ENCODE measurements around the gene ATCAY.
"Not testable (repeated sequence)": the region's sequence is repeated elsewhere in the genome, so short reads cannot be mapped to it uniquely, and the experiment has no call there.

ATCAY gene

DNA sequence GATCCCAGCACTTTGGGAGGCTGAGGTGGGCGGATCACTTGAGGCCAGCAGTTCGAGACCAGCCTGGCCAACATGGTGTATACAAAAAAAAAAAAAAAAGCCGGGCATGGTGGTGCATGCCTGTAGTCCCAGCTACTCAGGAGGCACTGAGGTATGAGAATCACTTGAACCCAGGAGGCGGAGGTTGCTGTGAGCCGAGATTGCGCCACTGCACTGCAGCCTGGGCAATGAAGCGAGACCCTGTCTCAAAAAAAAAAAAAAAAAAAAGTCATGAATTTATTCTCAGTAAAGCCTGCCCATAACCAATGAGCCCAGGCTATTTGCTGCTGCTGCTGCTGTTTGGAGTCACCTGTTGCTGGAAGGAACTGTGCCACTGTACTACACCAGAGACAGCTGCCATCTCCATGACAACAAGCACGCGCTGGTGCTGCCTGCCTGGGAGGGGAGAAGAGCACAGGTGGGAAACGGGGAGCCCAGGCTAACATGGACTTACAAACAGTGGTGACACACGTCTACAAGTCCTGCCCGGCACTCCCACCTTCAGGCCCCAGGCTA lies 23.0 kb upstream of the ATCAY start:
- no peak for DNase-seq

DNA sequence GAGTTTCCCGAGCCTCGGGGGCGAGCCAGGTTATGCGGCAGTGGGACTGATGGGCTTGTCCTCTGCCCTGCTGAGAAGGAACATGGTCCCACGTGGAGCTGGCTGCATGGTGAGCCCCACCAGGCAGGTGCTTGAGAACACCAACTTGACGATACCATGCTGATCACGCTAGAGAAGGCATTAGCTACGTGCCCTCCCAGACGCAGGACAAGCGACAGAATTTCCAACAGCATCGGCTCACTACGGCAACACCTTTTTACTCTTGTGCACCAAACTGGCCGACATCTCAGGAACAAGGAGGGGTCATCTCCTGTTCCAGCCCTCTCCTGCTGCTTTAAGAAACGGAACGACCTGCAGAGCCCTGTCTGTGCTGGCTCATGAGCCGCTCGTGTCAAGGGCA lies 20.0 kb upstream of the ATCAY start:
- no peak for DNase-seq

DNA sequence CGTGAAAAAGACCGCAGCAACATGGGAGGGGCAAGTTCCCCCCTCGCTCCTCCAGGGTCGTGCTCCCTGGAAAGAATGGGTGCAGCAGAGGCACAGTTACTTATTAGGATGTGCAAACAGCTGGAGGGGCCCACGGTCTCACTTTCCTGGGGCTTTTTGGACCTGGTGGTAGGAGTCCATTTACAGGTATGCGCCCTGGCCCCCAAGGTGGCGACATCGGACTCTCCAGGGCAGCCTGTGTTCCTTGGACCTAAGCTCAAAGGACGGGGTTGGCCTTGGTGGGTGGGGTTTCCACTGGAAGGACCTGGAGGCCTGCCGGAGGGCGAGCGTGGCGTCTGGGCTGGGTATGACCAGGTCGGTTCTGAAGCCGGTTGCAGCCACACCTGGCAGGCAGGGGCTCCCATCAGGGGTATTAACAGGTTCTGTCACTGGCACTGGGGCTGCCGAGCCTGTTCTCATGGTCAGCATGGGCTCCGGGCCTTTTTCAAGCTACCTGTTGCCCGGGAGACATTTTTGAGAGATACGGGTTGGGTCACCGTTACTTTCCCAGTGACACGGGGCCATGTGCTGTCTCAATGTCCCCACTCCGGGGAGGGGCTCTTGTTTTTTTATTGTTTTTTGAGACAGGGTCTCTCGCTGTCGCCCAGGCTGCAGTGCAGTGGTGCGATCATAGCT lies 17.5 kb upstream of the ATCAY start:
- no peak for DNase-seq

DNA sequence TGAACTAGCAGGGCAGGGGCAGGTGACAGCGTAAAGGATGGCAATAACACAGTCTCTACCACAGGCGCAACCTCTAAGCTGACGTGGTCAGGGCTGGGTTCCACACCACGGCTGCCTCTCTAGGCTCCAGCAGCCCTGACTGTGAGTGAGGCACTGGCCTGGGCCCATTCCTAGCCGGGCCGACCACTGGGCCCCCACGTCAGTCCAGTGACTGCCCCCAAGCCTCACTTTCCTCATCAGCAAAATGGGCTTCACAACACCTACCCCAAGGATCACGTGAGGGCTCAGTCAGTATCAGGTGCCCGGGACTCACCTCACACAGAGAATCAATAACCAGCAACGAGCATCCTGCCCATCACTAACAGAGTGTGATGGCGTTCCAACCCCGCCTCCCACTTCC lies 16.8 kb upstream of the ATCAY start:
- no peak for DNase-seq

DNA sequence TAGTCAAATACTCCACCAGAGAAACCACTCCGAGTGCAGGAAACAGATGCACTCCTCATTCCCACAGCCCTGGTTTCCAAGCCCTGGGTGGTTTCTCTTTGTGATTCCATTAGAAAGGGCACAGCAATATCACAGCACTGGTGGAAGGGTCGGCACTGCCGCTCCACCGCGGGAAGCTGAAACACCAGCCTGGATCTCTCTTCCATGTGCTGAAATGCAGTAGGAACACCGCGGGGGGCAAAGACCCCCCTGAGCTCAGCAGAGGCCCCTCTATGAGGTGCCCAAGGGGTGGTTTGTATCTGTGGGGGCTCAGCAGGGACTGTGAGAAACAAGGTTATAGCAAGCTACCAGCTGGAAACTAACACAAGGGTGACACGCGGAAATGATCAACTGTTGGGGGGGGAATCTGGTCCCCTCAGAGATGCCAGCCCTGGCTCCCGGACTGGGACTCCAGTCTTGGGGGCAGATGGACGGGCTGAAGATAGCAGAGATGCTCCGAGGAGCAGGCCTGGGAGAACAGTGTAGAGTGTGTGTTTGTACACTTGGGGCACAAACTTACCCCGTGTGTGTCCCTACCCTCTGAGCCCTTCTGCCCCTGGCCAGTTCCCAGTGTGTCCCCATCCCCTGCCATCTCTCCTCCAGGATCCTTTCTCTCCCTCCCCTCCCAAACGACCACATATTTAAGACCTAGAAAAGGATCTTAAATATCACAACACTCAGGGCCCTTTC lies 13.4 kb upstream of the ATCAY start:
- no peak for DNase-seq

DNA sequence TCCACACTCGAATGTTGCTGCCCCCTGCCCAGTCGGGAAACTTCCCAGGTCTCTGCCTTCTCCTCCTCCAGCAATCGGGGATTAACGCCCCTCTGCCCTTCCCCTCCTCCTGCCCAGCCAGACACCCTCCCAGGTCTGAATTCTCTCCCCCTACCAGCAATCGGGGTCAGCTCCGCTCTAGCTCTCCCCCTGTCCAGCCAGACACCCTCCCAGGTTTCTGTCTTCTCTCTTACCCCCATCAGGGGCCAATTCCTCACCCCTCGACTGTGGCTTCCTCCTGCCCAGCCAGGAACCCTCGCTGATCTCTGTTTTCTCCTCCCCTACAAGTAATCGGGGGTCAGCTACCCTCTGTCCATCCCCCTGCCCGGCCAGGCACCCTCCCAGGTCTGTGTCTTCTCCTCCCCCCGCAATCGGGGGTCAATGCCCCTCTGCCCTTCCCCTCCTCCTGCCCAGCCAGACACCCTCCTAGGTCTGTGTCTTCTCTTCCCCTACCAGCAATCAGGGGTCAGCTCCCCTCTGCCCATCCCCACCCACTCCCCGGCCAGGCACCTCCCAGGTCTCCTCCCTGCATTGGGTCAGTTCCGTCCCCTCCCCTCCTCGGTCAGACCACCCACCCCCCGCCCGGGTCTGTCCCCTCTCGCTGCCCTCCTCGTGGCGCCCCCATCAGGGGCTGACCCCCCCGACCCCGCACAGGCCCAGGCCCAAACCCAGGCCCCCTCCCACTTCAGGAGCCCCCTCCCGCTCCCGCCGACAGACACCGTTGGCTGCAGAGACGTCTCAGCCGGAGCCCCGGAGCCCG lies 12.3 kb upstream of the ATCAY start:
- DNase-seq, result no peak

DNA sequence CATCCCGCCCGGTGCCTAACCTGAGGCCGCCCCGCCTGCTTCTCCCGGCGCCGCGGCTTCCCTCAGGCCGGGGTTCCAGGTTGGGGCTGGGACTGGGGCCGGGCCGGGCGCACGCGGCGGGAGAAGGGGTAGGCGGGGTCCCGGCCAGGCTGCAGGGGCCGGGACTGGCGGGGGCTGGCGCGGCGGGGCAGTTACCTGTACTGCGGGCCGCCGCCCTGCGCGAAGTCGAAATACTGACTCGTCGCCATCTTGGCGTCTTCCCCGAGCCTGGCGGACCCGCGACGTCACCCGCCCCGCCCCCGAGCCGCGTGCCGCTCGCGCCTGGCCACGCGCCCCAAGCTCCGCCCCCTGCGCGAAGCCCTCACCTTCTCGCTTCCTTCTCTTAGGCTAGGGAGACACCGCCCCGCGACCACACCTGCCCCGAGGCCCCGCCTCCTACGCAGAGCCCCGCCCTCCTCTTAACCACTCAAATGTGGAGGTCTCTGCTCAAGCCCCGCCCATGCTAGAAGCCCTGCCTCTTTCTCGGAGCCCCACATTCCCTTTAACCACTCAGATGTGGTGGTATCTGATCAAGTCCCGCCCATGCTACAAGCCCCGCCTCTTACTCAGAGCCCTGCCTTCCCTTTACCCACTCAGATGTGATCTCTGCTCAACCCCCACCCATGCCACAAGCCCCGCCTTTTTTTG lies 11.6 kb upstream of the ATCAY start, which contains the start of gene ZFR2:
ZFR2 (minus strand) TSS at position 269 of the 687 bp plus-strand sequence; CDS start at position 248, 21 bp downstream.
- no peak for DNase-seq

DNA sequence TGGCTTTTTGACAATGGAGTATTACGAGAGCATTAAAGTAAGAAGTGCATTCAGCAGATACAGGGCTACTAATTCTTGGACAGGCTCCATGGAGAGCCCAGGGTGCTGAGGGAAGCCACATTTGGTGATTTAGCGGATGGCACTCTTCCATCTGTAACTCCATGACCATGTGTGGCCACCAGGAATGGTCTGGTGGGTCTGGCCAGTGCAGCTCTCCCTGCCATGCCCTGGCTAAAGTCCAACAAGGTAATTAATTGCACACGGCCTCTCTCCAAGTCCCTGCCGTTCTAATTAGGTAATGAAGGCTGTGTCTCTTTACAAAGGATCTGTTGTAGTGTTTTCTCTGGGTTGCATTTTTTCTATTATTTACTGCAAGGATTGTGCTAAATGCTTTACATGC lies 7.3 kb upstream of the ATCAY start:
- peak in 2 of 14 donors; percentile 20 to 65 for DNase-seq

DNA sequence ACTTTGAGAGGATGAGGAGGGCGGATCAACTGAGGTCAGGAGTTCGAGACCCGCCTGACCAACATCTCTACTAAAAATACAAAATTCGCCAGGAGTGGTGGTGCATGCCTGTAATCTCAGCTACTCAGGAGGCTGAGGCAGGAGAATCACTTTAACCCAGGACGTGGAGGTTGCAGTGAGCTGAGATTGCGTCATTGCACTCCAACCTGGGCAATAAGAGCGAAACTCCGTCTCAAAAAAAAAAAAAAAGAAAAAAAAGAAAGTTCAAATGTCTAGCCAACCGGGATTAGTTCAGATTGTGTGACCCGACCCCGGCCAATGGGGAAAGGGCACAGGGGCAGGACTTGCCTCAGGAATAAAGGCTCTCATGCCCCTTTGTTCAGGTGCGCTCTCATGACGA lies 5.8 kb upstream of the ATCAY start:
- DNase-seq, result not testable (repeated sequence)

DNA sequence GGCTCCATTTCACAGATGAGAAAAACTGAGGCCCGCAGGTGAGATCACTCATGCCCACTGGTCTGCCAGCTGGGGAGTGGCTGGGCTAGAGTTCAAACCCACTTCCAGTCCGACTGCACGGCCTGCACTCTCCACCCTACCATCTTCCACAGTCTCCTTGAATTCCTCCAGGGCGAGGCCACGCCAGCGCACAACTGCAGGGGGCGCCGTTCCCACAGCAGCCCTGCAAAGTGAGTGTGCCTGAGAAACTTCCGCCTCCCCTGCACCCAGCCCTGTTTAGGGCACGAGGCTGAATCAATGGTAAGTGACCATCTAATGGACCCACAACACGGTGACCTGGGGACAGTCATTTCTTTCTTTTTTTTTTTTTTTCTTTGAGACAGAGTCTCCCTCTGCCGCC lies 829 bp upstream of the ATCAY start:
- no peak for DNase-seq

DNA sequence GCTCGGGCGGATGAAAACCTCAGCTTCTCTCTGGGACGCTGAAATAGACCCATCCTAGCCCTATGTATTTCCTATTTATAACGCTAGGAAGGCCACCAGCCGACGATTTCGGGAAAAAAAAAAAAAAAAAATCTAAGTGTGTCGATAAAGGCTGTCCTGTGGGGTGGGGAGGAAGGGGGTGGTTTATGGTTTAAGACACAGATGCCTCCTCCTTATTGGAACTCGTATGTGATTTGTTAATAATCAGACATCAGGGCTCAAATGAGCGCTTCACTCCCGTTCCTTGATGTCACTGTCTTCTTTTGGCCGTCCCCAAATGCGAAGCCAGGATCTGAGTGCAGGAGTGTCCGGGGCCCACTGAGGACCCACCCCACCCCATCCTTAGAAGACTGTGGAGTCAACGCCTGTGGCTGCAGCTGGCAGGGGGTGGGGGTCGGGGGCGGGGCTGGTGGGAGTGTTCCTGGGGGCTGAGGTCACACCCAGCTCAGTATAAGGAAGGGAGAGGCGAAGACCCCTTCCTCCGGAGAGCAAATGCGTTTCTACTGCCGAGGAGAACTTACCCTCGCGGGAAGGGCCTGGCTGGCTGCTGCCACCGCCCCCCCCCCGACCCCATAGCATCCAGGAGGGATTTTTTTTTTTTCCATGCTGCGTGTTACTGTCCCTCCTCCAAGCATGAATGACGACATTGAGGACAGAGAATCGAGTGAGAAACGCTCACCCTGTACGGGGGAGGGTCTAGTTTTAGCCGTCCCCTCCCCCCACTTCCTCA lies 971 bp downstream of the ATCAY start:
- no peak for DNase-seq

DNA sequence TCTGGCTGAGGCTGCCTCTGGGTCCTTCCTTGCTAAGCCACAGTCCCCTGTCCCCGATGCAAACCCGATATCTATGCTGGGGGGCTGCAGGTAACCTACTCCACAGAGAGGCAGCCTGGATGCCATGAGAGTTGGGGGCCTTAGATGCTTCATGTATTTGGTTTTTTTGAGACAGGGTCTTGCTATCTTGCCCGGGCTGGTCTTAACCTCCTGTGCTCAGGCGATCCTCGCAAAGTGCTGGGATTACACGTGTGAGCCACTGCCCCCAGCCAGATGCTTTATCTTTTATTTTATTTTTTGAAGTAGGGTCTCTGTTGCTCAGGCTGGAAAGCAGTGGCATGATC lies 1.5 kb downstream of the ATCAY start:
- no peak for DNase-seq

DNA sequence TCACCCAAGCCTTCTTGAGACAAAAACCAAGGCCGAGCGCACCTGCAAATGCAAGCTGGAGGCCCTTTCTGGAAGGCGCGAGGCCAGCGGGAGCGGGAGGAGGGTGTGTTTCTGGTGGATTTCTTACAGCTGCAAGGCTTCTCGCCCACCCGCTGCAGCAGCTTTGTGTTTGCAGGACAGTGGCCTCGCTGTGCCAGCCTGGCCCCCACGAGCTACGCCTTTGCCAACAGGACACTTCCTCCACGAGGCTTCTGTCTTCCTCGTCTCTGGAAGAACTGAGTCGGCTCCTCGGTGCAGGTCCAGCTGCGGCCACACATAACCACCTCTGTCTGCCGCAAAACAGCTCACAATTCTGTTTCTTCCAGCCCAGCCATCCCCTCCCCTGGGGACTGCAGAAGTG lies 10.1 kb downstream of the ATCAY start:
- DNase-seq, result no peak

DNA sequence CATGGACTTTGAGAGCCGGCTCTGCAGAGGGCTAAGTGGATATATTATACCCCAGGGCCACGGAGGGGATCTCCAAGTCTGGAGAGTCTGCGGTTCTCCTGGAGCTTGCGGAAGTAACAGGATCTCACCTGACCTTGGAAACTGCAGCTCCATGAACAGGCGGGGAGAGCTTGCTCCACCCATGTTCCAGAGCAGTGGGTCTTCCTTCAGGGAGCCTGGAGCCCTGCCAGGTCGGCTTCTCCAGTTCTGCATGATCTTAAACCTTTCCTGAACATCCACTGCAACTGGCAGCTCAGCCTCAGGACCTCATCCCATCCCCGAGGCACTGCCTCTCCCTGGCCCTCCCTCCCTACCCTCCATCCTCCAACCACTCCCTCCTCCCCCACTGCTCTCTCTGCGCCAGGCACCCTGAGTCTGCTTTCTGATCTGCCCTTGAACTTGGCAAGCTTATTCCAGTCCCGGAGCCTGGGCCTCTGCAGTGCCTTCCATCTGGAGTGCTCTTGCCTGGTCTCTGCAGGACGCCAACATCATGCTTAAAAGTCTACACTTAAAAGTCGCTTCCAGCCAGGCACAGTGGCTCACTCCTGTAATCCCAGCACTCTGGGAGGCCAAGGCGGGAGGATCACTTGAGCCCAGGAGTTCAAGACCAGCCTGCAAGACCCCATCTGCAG lies 13.2 kb downstream of the ATCAY start:
- no peak for DNase-seq

DNA sequence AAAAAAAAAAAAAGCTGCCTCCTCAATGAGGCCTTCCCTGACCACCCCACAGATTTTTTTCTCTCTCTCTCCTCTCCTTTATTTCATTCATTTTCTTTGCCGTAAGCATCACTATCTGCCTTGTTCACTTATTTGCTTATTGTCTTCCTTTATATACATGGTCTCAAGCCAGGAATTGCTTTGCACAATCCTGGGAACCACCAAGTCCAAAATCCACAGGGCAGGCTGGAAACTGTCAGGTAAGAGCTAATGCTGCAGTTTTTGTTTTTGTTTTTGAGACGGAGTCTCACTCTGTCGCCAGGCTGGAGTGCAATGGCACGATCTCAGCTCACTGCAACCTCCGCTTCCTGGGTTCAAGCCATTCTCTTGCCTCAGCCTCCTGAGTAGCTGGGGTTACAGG lies 14.5 kb downstream of the ATCAY start:
- not testable (repeated sequence) for DNase-seq

DNA sequence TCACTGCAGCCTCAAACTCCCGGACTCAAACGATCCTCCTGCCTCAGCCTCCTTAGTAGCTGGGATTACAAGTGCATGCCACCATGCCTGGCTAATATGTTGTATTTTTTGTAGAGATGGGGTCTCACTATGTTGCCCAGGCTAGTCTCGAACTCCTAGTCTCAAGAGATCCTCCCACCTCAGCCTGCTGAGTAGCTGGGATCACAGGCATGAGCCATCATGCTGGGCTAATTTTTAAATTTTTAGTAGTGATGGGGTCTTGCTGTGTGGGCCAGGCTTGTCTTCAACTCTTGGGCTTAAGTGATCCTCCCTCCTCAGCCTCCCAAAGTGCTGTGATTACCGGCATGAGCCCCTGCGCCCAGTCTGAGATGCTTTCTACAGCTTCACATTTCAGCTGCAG lies 15.3 kb downstream of the ATCAY start:
- no peak for DNase-seq

DNA sequence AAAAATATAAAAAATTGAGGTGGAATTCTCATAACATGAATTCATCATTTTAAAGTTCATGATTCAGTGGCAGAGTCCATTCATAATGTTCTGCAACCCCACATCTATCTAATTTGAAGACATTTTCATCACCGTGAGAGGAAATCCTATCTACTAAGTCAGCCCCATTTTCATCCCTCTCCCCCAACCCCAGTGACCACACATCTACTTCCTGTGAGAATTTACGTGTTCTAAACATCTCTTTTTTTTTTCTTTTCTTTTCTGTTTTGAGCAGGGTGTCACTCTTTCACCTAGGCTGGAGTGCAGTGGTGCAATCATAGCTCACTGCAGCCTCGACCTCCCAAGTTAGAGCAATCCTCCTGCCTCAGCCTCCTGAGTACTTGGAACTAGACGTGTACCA lies 17.5 kb downstream of the ATCAY start:
- no peak for DNase-seq

DNA sequence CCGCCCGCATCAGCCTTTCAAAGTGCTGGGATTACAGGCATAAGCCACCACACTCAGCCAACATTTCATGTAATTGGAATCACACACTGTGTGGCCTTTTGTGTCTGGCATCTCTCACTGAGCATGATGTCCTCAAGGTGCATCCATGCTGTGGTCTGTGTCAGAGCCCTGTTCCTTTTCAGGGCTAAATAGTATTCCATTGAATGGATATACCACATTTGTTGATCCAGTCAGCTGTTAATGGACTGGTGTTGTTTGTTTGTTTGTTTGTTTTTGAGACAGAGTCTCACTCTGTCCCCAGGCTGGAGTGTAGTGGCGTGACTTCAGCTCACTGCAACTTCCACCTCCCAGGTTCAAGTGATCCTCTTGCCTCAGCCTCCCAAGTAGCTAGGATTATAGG lies 17.9 kb downstream of the ATCAY start:
- DNase-seq, result no peak

DNA sequence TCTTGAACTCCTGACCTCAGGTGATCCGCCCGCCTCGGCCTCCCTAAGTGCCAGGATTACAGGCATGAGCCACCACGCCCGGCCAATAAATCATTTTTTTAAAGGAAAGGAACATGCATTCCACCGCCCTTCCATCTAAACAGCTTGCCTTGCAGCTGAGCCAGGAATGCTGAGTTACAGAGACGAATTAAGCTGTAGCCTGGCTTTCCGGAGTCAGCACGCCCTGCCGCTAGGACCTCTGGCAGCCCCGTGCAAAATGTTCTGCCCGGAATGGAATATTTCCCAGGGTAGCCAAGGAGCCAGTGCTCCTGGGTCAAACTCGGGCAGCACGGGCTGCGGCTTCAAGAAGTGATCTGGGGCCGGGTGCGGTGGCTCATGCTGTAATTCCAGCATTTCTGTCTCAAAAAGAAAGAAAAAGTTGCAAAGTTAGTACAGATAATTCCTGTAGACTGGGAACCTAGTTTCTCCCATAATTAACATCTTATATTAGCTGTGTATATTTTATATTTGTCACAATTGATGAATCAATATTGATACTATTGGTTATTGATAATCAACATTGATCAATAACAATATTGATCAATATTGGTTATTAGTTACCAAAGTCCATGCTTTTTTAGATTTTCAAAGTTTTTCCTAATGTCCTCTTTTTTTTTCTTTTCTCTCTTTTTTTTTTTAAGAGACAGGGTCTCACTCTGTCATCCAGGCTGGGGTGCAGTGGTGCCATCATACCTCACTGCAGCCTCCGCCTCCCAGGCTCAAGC lies 19.2 kb downstream of the ATCAY start:
- no peak for DNase-seq

DNA sequence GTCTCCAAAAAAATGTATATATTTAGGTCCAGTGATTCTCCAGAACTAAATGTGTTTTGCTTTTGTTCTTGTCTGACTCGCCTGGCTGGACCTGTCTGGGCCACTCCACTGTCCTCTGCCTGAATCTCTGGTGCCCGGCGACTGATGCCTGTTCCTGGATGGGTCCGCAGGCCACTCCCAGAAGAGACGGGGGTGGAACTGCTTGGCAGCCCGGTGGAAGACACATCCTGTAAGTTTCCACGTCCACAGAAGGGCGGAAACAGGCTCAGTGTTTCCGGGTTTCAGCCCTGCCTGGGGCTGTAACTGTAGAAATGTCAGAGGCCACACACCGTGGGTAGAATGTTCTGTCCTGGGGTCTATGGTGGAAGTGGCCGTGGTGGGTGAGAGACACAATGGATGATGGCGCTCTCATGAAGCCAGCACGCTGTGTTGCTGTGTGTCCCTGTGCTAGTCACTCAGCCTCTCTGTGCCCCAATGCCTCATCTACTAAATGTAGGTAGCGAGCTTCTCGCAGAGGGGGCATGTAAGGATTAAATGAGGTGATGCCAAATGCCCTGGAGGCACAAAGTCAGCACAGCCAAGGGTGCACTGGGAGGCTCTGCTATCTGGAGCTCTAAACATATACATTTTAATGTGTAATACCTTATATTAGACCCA lies 22.0 kb downstream of the ATCAY start:
- DNase-seq, result no peak
